GM23338 (cell line): ENCODE data around the gene RTKN2.

ENCODE experiments used
- CREB1 ChIP-seq: fragments of 250-450 bp; sonication (Bioruptor Pico); IDR thresholded peaks from 2 replicates; pipeline ENCODE4 v1.5.0; 2020; ENCODE audit warnings: low read depth, mild to moderate bottlenecking, moderate library complexity
- EZH2 ChIP-seq: fragments of 200-600 bp; sonication (generic); IDR thresholded peaks from one replicate; pipeline ENCODE4 v1.8.0; 2017; ENCODE audit warnings: antibody characterized with exemption, mild to moderate bottlenecking, low read depth; ENCODE audit not compliant: unreplicated experiment
- EZH2phosphoT487 ChIP-seq: fragments of 200-600 bp; sonication (generic); IDR thresholded peaks from one replicate; pipeline ENCODE4 v1.8.1; 2018; ENCODE audit warnings: antibody characterized with exemption; ENCODE audit not compliant: unreplicated experiment
- JUNB ChIP-seq: IDR thresholded peaks from one replicate; pipeline ENCODE4 v1.6.1; 2016; ENCODE audit warnings: antibody characterized with exemption; ENCODE audit not compliant: unreplicated experiment
- NANOG ChIP-seq: IDR thresholded peaks from 2 replicates; pipeline ENCODE4 v1.6.1; 2016; ENCODE audit warnings: antibody characterized with exemption, borderline replicate concordance
- POLR2AphosphoS5 ChIP-seq: IDR thresholded peaks from 2 replicates; pipeline ENCODE4 v1.6.1; 2016; ENCODE audit warnings: antibody characterized with exemption, low read depth
- STAT1 ChIP-seq: IDR thresholded peaks from one replicate; pipeline ENCODE4 v1.6.1; 2016; ENCODE audit warnings: antibody characterized with exemption; ENCODE audit not compliant: unreplicated experiment
- ZNF114 ChIP-seq: fragments of 250-450 bp; sonication (Bioruptor Pico); IDR thresholded peaks from 2 replicates; pipeline ENCODE4 v1.5.0; 2020; ENCODE audit warnings: mild to moderate bottlenecking, moderate library complexity
- ZNF331 ChIP-seq: fragments of 250-450 bp; sonication (Bioruptor Pico); IDR thresholded peaks from 2 replicates; pipeline ENCODE4 v1.5.0; 2020; ENCODE audit warnings: low read depth, mild to moderate bottlenecking, moderate library complexity
- ZNF462 ChIP-seq: fragments of 250-450 bp; sonication (Bioruptor Pico); IDR thresholded peaks from 2 replicates; pipeline ENCODE4 v1.5.0; 2020; ENCODE audit warnings: mild to moderate bottlenecking, moderate library complexity
- TF ChIP-seq, protein P1 (sequence below), 2 experiments: fragments of 200-600 bp in 1 of 2; sonication (generic) in 1 of 2; conservative IDR thresholded peaks; 2 replicates each; pipeline versions ENCODE4 v1.5.1 to v1.6.1; 2016 to 2017; ENCODE audit warnings: antibody characterized with exemption in 2 of 2, low read depth in 2 of 2, mild to moderate bottlenecking in 2 of 2, moderate library complexity in 1 of 2
- TF ChIP-seq, protein P2 (sequence below): IDR thresholded peaks from one replicate; pipeline ENCODE4 v1.6.1; 2018; ENCODE audit warnings: antibody characterized with exemption; ENCODE audit not compliant: unreplicated experiment
- TF ChIP-seq, protein P3 (sequence below): IDR thresholded peaks from 2 replicates; pipeline ENCODE4 v1.6.1; 2016; ENCODE audit warnings: antibody characterized with exemption

DNA sequence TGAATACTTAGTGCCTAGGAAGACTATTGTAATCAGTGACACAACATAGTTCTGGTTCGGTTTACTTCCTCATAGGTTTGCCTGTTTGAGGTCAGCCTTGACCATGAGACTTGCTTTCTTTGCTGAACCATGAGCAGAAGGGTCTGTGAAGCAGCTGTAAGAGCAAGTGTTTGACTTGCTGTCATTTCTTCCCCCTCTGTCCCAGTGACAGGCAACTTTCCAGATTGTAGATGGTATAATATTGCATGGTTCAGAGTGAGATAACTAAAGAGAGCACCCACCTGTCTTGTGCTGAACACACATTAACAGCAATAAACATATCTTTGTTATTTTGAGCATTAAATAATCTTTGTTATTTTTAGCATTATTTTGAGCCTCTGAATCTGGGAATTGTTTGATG, 9.3 kb upstream of the RTKN2 start:
- TF ChIP-seq, protein P1, sequence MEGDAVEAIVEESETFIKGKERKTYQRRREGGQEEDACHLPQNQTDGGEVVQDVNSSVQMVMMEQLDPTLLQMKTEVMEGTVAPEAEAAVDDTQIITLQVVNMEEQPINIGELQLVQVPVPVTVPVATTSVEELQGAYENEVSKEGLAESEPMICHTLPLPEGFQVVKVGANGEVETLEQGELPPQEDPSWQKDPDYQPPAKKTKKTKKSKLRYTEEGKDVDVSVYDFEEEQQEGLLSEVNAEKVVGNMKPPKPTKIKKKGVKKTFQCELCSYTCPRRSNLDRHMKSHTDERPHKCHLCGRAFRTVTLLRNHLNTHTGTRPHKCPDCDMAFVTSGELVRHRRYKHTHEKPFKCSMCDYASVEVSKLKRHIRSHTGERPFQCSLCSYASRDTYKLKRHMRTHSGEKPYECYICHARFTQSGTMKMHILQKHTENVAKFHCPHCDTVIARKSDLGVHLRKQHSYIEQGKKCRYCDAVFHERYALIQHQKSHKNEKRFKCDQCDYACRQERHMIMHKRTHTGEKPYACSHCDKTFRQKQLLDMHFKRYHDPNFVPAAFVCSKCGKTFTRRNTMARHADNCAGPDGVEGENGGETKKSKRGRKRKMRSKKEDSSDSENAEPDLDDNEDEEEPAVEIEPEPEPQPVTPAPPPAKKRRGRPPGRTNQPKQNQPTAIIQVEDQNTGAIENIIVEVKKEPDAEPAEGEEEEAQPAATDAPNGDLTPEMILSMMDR (conservative IDR thresholded peaks at IDR 0.05; ENCODE audit: low read depth in 2 of 2): no peak
- TF ChIP-seq EZH2phosphoT487 (no peak), STAT1 (no peak), ZNF331 (no peak), EZH2 (no peak), POLR2AphosphoS5 (no peak), ZNF114 (no peak), CREB1 (CRISPR knock-in tag) (no peak), JUNB (no peak), ZNF462 (no peak), NANOG (no peak)
- TF ChIP-seq, protein P2, sequence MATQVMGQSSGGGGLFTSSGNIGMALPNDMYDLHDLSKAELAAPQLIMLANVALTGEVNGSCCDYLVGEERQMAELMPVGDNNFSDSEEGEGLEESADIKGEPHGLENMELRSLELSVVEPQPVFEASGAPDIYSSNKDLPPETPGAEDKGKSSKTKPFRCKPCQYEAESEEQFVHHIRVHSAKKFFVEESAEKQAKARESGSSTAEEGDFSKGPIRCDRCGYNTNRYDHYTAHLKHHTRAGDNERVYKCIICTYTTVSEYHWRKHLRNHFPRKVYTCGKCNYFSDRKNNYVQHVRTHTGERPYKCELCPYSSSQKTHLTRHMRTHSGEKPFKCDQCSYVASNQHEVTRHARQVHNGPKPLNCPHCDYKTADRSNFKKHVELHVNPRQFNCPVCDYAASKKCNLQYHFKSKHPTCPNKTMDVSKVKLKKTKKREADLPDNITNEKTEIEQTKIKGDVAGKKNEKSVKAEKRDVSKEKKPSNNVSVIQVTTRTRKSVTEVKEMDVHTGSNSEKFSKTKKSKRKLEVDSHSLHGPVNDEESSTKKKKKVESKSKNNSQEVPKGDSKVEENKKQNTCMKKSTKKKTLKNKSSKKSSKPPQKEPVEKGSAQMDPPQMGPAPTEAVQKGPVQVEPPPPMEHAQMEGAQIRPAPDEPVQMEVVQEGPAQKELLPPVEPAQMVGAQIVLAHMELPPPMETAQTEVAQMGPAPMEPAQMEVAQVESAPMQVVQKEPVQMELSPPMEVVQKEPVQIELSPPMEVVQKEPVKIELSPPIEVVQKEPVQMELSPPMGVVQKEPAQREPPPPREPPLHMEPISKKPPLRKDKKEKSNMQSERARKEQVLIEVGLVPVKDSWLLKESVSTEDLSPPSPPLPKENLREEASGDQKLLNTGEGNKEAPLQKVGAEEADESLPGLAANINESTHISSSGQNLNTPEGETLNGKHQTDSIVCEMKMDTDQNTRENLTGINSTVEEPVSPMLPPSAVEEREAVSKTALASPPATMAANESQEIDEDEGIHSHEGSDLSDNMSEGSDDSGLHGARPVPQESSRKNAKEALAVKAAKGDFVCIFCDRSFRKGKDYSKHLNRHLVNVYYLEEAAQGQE: no peak
- TF ChIP-seq, protein P3, sequence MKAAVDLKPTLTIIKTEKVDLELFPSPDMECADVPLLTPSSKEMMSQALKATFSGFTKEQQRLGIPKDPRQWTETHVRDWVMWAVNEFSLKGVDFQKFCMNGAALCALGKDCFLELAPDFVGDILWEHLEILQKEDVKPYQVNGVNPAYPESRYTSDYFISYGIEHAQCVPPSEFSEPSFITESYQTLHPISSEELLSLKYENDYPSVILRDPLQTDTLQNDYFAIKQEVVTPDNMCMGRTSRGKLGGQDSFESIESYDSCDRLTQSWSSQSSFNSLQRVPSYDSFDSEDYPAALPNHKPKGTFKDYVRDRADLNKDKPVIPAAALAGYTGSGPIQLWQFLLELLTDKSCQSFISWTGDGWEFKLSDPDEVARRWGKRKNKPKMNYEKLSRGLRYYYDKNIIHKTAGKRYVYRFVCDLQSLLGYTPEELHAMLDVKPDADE: no peak
